AG20443 (cell line): ENCODE measurements around the gene ABCA8.
A peak's percentile ranks its signal among the peaks of the same experiment; 100 is the strongest.

Experiments
- DNase-seq: peaks from one replicate; pipeline ENCODE4 v3.0.0; 2012; ENCODE audit warnings: low spot score, mixed read lengths

Gene ABCA8

GRCh38 chr17:68943123-68943811 lies 11.9 kb downstream of the ABCA8 start:
- DNase-seq = no peak

GRCh38 chr17:68942389-68942788 lies 12.8 kb downstream of the ABCA8 start:
- no peak for DNase-seq

- no peak for DNase-seq
These were observed 13.4 kb downstream of the ABCA8 start for GRCh38 chr17:68941761-68942160.

- DNase-seq = no peak
These were observed 16.0 kb downstream of the ABCA8 start for GRCh38 chr17:68939195-68939594.

GRCh38 chr17:68937890-68938514 lies 17.2 kb downstream of the ABCA8 start:
- DNase-seq = no peak

GRCh38 chr17:68927516-68927915 lies 27.7 kb downstream of the ABCA8 start:
- DNase-seq = no peak

- DNase-seq = no peak
These were observed 30.1 kb downstream of the ABCA8 start for GRCh38 chr17:68924793-68925720.

- no peak for DNase-seq
These were observed 44.3 kb downstream of the ABCA8 start for GRCh38 chr17:68910789-68911431.

GRCh38 chr17:68910251-68910705 lies 44.9 kb downstream of the ABCA8 start:
- no peak for DNase-seq

GRCh38 chr17:68909066-68909465 lies 46.1 kb downstream of the ABCA8 start:
- DNase-seq = peak; percentile 78

GRCh38 chr17:68908045-68908444 lies 47.1 kb downstream of the ABCA8 start:
- no peak for DNase-seq

- no peak for DNase-seq
These were observed 48.6 kb downstream of the ABCA8 start for GRCh38 chr17:68906638-68907037.

GRCh38 chr17:68903286-68903685 lies 51.9 kb downstream of the ABCA8 start:
- DNase-seq = no peak

- DNase-seq = no peak
These were observed 57.6 kb downstream of the ABCA8 start for GRCh38 chr17:68897557-68897956.

GRCh38 chr17:68892658-68893057 lies 62.5 kb downstream of the ABCA8 start:
- DNase-seq = no peak

GRCh38 chr17:68892193-68892592 lies 63.0 kb downstream of the ABCA8 start:
- DNase-seq = no peak

GRCh38 chr17:68886401-68886800 lies 68.8 kb downstream of the ABCA8 start:
- no peak for DNase-seq

- DNase-seq = no peak
These were observed 70.3 kb downstream of the ABCA8 start for GRCh38 chr17:68884888-68885287.

- no peak for DNase-seq
These were observed 76.8 kb downstream of the ABCA8 start for GRCh38 chr17:68878226-68878885.

- DNase-seq = no peak
These were observed 83.7 kb downstream of the ABCA8 start for GRCh38 chr17:68871447-68871846.

- no peak for DNase-seq
These were observed 84.2 kb downstream of the ABCA8 start for GRCh38 chr17:68870976-68871375.
